Progenitor cell of endocrine pancreas (in vitro differentiated cells): ENCODE data around the gene RHOH. TPM values are rescaled to one million over a fixed set of nuclear protein-coding genes. Genes with fewer than 3 reads are reported as not detected.
A peak's percentile ranks its signal among the peaks of the same experiment; 100 is the strongest.

Experiments used
- DNase-seq: peaks from one replicate; pipeline ENCODE4 v3.0.0; 2021; ENCODE audit warnings: low spot score; ENCODE audit not compliant: unreplicated experiment
- H3K27ac Mint-ChIP-seq: 2 replicates; pipeline ENCODE4 v1.8.0; 2021; ENCODE audit warnings: mild to moderate bottlenecking, moderate library complexity, mixed read lengths
- H3K27me3 Mint-ChIP-seq: 2 replicates; pipeline ENCODE4 v1.8.0; 2021; ENCODE audit warnings: mixed read lengths
- H3K36me3 Mint-ChIP-seq: 2 replicates; pipeline ENCODE4 v1.8.0; 2022; ENCODE audit warnings: mixed read lengths; ENCODE audit not compliant: insufficient read depth
- H3K4me1 Mint-ChIP-seq: 2 replicates; pipeline ENCODE4 v1.8.0; 2021; ENCODE audit warnings: low read depth, mixed read lengths
- H3K4me3 Mint-ChIP-seq: 2 replicates; pipeline ENCODE4 v1.8.0; 2021; ENCODE audit warnings: low read depth, mild to moderate bottlenecking, moderate library complexity, mixed read lengths
- H3K9me3 Mint-ChIP-seq: 2 replicates; pipeline ENCODE4 v1.8.0; 2021; ENCODE audit warnings: low read depth, mixed read lengths
- total RNA-seq: library from RNA; stranded (reverse); gene quantifications from 2 replicates; pipeline ENCODE4 v1.2.1, GENCODE V29; 2021
- TF ChIP-seq, protein P1 (sequence below): fragments of 200-600 bp; sonication (generic); IDR thresholded peaks from one replicate; pipeline ENCODE4 v1.5.0; 2021; ENCODE audit warnings: antibody characterized with exemption, mild to moderate bottlenecking; ENCODE audit not compliant: unreplicated experiment

RHOH gene
- total RNA-seq, 1 donor from 2014 or later, result 4.5 TPM

DNA sequence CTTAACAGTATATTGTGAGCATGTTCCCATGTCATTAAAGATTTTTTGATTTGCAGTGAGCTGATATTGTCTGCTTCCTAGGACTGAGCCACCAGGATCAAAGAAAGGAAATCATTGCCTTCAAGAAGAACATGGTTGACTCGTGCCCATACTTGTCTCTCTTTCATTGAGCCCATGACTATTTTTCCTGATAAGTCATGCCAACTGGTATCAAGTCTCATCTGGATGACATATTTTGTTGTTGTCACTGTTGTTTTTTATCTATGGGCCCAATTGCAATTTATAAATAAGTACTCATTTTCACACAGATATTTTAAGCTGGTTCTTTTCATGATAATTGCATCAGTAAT lies 10.2 kb upstream of the RHOH start:
- no peaks in the 10 kb centered on the region for H3K9me3 Mint-ChIP-seq

DNA sequence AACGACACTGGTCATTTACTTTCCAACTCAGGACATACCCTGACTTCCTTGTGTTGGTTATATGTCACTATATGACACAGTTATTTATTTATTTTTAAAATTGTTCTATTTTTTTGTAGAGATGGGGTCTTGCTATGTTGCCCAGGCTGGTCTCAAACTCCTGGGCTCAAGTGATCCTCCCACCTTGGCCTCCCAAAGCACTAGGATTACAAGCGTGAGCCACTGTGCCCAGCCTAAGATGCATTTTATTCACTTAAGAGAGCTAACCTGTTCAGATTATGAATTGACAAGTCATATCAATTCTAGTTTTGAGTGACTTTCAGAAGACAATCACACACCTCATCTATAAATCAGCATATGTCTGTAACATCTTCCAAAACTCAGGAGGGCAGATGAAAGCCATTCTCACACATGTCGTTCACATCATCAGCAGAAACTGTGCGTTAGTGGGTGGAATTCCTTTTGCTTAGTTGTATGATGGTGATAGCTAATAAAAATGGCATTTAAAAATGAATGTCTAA lies 9.4 kb upstream of the RHOH start:
- H3K36me3 Mint-ChIP-seq, result no peaks in the 10 kb centered on the region
- no peak for DNase-seq
- H3K4me3 Mint-ChIP-seq, result no peak overlapping the region
- H3K27me3 Mint-ChIP-seq, result no peaks in the 10 kb centered on the region
- TF ChIP-seq, protein P1, sequence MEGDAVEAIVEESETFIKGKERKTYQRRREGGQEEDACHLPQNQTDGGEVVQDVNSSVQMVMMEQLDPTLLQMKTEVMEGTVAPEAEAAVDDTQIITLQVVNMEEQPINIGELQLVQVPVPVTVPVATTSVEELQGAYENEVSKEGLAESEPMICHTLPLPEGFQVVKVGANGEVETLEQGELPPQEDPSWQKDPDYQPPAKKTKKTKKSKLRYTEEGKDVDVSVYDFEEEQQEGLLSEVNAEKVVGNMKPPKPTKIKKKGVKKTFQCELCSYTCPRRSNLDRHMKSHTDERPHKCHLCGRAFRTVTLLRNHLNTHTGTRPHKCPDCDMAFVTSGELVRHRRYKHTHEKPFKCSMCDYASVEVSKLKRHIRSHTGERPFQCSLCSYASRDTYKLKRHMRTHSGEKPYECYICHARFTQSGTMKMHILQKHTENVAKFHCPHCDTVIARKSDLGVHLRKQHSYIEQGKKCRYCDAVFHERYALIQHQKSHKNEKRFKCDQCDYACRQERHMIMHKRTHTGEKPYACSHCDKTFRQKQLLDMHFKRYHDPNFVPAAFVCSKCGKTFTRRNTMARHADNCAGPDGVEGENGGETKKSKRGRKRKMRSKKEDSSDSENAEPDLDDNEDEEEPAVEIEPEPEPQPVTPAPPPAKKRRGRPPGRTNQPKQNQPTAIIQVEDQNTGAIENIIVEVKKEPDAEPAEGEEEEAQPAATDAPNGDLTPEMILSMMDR, result no peak
- H3K9me3 Mint-ChIP-seq, result no peaks in the 10 kb centered on the region
- peaks cover 28% of the 10 kb centered on the region for H3K4me1 Mint-ChIP-seq
- no peak overlapping the region for H3K27ac Mint-ChIP-seq

More for the DNA sequence above, 10.2 kb upstream of the RHOH start:
- no peak overlapping the region for H3K4me3 Mint-ChIP-seq
- H3K4me1 Mint-ChIP-seq, result peaks cover 21% of the 10 kb centered on the region
- H3K27me3 Mint-ChIP-seq, result no peaks in the 10 kb centered on the region
- no peak overlapping the region for H3K27ac Mint-ChIP-seq
- no peak for DNase-seq
- TF ChIP-seq, protein P1, result no peak
- no peaks in the 10 kb centered on the region for H3K36me3 Mint-ChIP-seq

DNA sequence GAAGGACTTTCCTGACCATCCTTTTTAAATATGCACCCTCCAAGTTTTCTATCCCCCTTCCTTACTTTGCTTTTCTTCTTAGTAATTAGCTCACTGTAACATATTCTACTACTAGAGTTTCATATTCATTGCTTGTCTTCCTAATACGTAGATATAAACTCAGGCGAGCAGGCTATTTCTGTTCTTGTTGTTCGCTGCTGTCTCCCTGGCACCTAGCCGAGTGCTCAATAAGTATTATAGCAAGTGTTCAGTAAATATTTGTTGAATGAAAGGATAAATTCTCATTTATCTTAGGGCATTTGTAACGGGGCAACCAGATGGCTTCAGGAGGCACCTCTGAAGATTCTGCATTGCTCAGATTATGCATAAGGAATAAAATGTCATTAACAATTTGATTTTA lies 6.8 kb upstream of the RHOH start:
- TF ChIP-seq, protein P1, result no peak
- H3K9me3 Mint-ChIP-seq, result no peaks in the 10 kb centered on the region
- DNase-seq, result no peak
- H3K36me3 Mint-ChIP-seq, result no peaks in the 10 kb centered on the region
- H3K4me1 Mint-ChIP-seq, result peaks cover 43% of the 10 kb centered on the region
- peak overlapping the region; percentile 46 for H3K27ac Mint-ChIP-seq
- H3K27me3 Mint-ChIP-seq, result no peaks in the 10 kb centered on the region
- no peak overlapping the region for H3K4me3 Mint-ChIP-seq

DNA sequence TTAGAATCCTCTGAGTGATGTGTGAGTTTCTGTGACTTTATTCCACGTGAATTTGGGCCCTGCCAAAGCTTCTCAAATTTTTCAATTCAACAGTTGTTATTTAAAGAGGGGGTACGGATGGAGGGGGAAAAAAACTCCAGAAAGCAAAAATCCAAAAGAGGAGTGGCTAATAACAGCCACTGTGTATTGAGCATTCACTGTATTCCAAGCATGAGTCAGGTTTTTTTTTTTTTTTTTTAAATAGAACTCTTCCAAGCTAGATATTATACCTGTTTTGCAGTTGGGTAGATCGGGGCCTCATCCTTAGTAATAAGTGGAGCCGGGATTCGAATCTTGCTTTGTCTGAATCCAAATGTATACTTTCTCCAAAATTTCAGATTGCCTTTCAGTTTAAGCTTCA lies 6.4 kb upstream of the RHOH start:
- peak overlapping the region; percentile 46 for H3K27ac Mint-ChIP-seq
- TF ChIP-seq, protein P1, result no peak
- H3K36me3 Mint-ChIP-seq, result no peaks in the 10 kb centered on the region
- no peak for DNase-seq
- no peaks in the 10 kb centered on the region for H3K27me3 Mint-ChIP-seq
- H3K9me3 Mint-ChIP-seq, result no peaks in the 10 kb centered on the region
- H3K4me1 Mint-ChIP-seq, result peaks cover 43% of the 10 kb centered on the region
- H3K4me3 Mint-ChIP-seq, result no peak overlapping the region

DNA sequence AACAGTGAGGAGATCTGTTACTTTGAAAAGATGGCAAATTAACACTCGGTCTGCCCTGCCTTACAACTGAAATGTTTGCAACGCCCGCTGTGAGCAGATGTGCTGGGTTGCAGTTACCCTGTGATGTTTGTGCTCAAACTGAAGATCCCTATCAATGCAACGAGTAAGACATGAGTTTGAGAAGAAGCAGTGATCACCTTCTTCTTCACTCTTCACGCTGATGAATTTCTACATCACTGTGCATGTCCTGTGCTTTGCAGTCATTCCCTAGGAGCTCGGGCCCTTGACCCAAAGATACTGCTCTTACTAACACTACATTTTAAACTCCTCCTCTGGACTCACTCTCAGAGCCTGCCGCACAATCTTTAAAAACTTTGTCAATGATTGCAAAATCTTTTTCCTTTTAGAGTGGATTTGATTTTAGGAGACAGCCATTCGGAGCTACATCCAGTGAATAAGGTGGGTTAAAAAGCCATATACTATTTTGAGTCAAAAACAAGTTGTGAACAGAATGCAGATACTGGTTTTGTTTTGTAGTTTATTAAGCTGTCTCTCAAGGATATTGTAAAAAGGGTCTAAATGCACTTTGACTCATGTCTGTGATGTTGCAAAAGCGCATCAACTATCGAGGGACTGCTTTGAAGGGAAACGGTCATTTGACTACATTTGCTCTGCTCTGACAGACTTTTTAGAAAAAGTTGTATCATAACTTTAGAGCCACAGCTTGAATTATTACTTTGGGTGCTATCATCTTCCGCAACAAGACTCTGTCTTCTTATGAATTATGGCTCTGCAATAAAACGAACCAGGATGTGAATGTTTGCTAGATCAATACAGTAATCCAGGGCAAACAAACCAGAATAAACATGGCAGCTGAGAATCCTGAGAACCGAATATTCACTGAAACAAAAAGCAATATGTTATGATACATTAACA lies 5.7 kb upstream of the RHOH start:
- no peaks in the 10 kb centered on the region for H3K9me3 Mint-ChIP-seq
- H3K4me1 Mint-ChIP-seq, result peaks cover 43% of the 10 kb centered on the region
- no peaks in the 10 kb centered on the region for H3K36me3 Mint-ChIP-seq
- peak overlapping the region; percentile 45 for H3K4me3 Mint-ChIP-seq
- H3K27me3 Mint-ChIP-seq, result no peaks in the 10 kb centered on the region
- TF ChIP-seq, protein P1, result no peak
- DNase-seq, result no peak
- H3K27ac Mint-ChIP-seq, result peak overlapping the region; percentile 79
